HL-60 (cell line): Measurements from ENCODE around the gene ZFP1.

Experiments used
- GABPA ChIP-seq: IDR thresholded peaks from 2 replicates; pipeline ENCODE4 v1.6.1; 2012; ENCODE audit warnings: low read depth
- POLR2AphosphoS5 ChIP-seq: IDR thresholded peaks from 2 replicates; pipeline ENCODE4 v1.6.1; 2012; ENCODE audit warnings: low read depth
- REST ChIP-seq: IDR thresholded peaks from 2 replicates; pipeline ENCODE4 v1.6.1; 2012; ENCODE audit warnings: low read depth; ENCODE audit not compliant: insufficient replicate concordance
- SPI1 ChIP-seq: IDR thresholded peaks from 2 replicates; pipeline ENCODE4 v1.6.1; 2012; ENCODE audit warnings: low read depth, mild to moderate bottlenecking, borderline replicate concordance
- TF ChIP-seq, protein P1 (sequence below): IDR thresholded peaks from one replicate; pipeline ENCODE4 v1.5.1; 2011; ENCODE audit warnings: low read length, control low read depth, inconsistent platforms; ENCODE audit not compliant: insufficient read depth

DNA sequence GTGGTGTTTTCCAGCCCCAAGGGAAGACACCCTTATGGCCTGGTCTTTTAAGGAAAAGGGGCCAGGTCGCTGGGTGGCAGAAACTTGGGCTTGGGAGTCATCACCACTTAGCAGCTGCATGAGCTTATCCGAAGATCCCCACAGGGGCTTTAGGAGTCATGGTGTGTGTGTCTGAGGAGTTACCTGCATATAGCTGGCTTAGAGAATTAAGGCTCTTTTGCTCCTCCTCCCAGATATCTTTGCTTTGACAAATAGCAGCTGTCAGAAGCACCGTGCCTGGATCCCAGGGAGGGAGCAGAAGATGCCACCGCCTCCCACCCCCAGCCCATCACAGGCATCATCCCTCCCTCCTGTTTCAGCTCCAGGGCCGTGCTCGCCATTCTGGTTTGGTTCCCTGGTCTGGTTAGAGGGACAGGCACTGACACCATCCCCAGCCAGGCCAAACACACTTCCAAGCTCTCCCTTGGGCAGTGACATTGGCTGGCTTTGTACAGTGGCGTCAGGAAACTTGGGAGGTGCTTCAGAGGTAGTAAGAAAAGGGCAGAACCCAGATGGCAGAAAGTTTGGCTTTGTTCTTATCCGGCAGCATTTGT, 49.2 kb upstream of the ZFP1 start:
- TF ChIP-seq, protein P1, sequence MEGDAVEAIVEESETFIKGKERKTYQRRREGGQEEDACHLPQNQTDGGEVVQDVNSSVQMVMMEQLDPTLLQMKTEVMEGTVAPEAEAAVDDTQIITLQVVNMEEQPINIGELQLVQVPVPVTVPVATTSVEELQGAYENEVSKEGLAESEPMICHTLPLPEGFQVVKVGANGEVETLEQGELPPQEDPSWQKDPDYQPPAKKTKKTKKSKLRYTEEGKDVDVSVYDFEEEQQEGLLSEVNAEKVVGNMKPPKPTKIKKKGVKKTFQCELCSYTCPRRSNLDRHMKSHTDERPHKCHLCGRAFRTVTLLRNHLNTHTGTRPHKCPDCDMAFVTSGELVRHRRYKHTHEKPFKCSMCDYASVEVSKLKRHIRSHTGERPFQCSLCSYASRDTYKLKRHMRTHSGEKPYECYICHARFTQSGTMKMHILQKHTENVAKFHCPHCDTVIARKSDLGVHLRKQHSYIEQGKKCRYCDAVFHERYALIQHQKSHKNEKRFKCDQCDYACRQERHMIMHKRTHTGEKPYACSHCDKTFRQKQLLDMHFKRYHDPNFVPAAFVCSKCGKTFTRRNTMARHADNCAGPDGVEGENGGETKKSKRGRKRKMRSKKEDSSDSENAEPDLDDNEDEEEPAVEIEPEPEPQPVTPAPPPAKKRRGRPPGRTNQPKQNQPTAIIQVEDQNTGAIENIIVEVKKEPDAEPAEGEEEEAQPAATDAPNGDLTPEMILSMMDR: no peak
- no peak for TF ChIP-seq GABPA
- no peak for TF ChIP-seq REST
- TF ChIP-seq POLR2AphosphoS5: no peak
- TF ChIP-seq SPI1: no peak
